DND-41 (cell line): ENCODE measurements around the gene ENO4.

Experiments
- ATAC-seq: fragments of 200-7000 bp; cut with Tn5 transposase; 3 replicates; pipeline ENCODE4 v1.9.1; 2021; ENCODE audit warnings: low read depth; ENCODE audit not compliant: insufficient read depth
- DNase-seq: peaks from one replicate; pipeline ENCODE4 v3.0.0-alpha.2; 2020
- H2AFZ ChIP-seq: 2 replicates; pipeline ENCODE4 v1.6.0; 2012; ENCODE audit warnings: low read depth, low read length
- H3K27ac ChIP-seq: 2 replicates; pipeline ENCODE4 v1.5.1; 2012; ENCODE audit warnings: low read length, inconsistent platforms
- H3K27me3 ChIP-seq: fragments of 200-600 bp; sonication (generic); 2 replicates; pipeline ENCODE4 v1.6.0; 2012; ENCODE audit warnings: low read length, mild to moderate bottlenecking, inconsistent platforms; ENCODE audit not compliant: insufficient read depth, poor library complexity
- H3K36me3 ChIP-seq: 2 replicates; pipeline ENCODE4 v1.5.1; 2012; ENCODE audit warnings: low read length, inconsistent platforms; ENCODE audit not compliant: insufficient read depth
- H3K4me1 ChIP-seq: 2 replicates; pipeline ENCODE4 v1.5.1; 2012; ENCODE audit warnings: mild to moderate bottlenecking, low read length; ENCODE audit not compliant: insufficient read depth
- H3K4me2 ChIP-seq: 2 replicates; pipeline ENCODE4 v1.6.0; 2012; ENCODE audit warnings: mild to moderate bottlenecking, moderate library complexity, low read length, inconsistent platforms; ENCODE audit not compliant: insufficient read depth
- H3K4me3 ChIP-seq, 2 experiments: fragments of 200-600 bp in 1 of 2; shearing (Covaris generic) in 1 of 2; 2 replicates each; pipeline ENCODE4 v1.5.1; 2012 to 2016; ENCODE audit warnings: inconsistent platforms in 2 of 2, low read length in 2 of 2, mild to moderate bottlenecking in 2 of 2, low read depth in 1 of 2, moderate library complexity in 1 of 2
- H3K79me2 ChIP-seq: 2 replicates; pipeline ENCODE4 v1.6.0; 2012; ENCODE audit warnings: low read length, inconsistent platforms; ENCODE audit not compliant: insufficient read depth
- H3K9ac ChIP-seq: 2 replicates; pipeline ENCODE4 v1.6.0; 2012; ENCODE audit warnings: low read depth, mild to moderate bottlenecking, inconsistent platforms, low read length, moderate library complexity
- H3K9me3 ChIP-seq: 2 replicates; pipeline ENCODE4 v1.5.1; 2012; ENCODE audit warnings: low read length, moderate library complexity, mild to moderate bottlenecking, inconsistent platforms; ENCODE audit not compliant: insufficient read depth, severe bottlenecking
- H4K20me1 ChIP-seq: 2 replicates; pipeline ENCODE4 v1.6.0; 2012; ENCODE audit warnings: low read length; ENCODE audit not compliant: insufficient read depth
- EZH2 ChIP-seq: IDR thresholded peaks from 3 replicates; pipeline ENCODE4 v1.6.1; 2012; ENCODE audit warnings: borderline replicate concordance, low read depth, mild to moderate bottlenecking, moderate library complexity, low read length, inconsistent platforms; ENCODE audit not compliant: severe bottlenecking
- TF ChIP-seq, protein P1 (sequence below): IDR thresholded peaks from 2 replicates; pipeline ENCODE4 v1.5.1; 2012; ENCODE audit warnings: borderline replicate concordance, low read length, moderate library complexity, mild to moderate bottlenecking; ENCODE audit not compliant: poor library complexity, severe bottlenecking; ENCODE audit errors: extremely low read depth

ENO4 gene

DNA sequence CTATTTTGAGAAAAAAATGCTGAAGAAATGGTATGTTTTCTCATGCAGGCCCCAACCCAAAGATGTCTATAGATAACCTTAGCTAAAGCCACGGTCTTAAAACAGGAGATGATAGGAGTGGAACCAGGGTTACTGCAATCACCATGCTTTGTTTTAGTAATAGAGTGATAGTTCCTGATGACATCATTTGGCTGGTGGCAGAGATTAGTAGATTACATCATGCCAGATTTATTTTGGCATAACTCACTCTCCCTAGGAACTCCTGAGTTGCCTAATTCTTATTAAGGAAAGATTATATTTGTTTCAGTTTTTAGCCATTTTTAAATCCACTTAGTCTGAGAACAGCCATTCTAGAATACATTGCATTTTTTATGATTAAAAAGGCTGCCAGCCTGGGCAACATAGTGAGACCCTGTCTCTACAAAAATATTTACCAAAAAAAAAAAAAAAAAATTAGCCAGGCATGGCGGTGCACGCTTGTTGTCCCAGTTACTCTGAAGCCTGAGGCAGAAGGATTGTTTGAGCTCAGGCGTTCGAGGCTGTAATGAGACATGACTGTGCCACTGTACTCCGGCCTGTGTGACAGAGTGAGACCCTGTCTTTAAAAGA, 17.8 kb downstream of the ENO4 start:
- H3K36me3 ChIP-seq = no peaks in the 10 kb centered on the region
- H4K20me1 ChIP-seq = no peaks in the 10 kb centered on the region
- H3K27me3 ChIP-seq = no peaks in the 10 kb centered on the region
- H3K9ac ChIP-seq = no peak overlapping the region
- no peak overlapping the region for H3K4me2 ChIP-seq
- H3K79me2 ChIP-seq = no peaks in the 10 kb centered on the region
- ATAC-seq = no peak
- no peak overlapping the region for H2AFZ ChIP-seq
- no peak overlapping the region for H3K27ac ChIP-seq
- no peaks in the 10 kb centered on the region for H3K4me1 ChIP-seq
- no peaks in the 10 kb centered on the region for H3K9me3 ChIP-seq
- H3K4me3 ChIP-seq = no peak overlapping the region
- TF ChIP-seq, protein P1, sequence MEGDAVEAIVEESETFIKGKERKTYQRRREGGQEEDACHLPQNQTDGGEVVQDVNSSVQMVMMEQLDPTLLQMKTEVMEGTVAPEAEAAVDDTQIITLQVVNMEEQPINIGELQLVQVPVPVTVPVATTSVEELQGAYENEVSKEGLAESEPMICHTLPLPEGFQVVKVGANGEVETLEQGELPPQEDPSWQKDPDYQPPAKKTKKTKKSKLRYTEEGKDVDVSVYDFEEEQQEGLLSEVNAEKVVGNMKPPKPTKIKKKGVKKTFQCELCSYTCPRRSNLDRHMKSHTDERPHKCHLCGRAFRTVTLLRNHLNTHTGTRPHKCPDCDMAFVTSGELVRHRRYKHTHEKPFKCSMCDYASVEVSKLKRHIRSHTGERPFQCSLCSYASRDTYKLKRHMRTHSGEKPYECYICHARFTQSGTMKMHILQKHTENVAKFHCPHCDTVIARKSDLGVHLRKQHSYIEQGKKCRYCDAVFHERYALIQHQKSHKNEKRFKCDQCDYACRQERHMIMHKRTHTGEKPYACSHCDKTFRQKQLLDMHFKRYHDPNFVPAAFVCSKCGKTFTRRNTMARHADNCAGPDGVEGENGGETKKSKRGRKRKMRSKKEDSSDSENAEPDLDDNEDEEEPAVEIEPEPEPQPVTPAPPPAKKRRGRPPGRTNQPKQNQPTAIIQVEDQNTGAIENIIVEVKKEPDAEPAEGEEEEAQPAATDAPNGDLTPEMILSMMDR = no peak
- TF ChIP-seq EZH2 = no peak
- DNase-seq = no peak

DNA sequence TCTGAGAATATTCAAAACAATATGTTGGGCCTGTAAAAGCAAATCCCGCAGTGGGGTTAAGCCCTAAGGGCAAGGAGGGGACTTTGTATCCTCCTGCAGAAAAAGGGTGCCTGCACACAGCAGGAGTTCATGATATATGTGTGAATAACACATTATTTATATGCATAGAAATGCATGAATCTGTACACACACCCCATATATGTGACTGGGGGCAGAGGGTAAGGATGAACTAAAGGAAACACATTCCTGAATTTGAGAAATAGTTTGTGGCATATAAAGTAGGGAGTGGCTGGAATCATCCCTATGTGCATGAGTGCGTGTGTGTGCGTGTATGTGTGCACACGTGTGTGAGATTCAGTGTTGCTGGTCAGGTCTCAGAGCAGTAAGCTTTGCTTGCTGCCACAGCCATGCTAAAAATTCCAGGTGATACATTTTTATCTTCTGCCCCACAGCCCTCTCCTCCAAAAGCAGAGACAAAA, 18.9 kb downstream of the ENO4 start:
- H3K27ac ChIP-seq = no peak overlapping the region

DNA sequence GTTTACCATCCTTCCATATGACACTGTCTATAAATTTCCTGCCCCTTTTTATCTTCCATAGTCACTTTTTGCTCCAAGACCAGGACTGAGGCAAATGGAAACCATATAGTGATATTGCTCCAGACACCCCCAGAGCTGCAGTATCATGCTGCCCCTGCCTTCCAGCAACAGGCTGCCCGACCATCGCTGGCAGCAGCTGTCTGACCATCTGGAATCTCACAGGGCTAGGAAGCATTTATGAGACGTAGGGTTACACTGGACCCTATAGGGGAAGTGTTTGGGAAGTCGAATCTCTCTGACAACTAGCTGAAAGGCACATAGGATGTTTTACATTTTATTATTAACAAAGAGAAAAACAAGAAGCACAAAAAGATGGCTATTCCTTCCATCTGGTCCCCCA, 19.4 kb downstream of the ENO4 start:
- H2AFZ ChIP-seq = no peak overlapping the region
- no peaks in the 10 kb centered on the region for H3K36me3 ChIP-seq
- H3K9ac ChIP-seq = no peak overlapping the region
- TF ChIP-seq, protein P1 = no peak
- TF ChIP-seq EZH2 = no peak
- no peaks in the 10 kb centered on the region for H3K4me1 ChIP-seq
- no peaks in the 10 kb centered on the region for H3K9me3 ChIP-seq
- H4K20me1 ChIP-seq = no peaks in the 10 kb centered on the region
- no peak for ATAC-seq
- no peak overlapping the region for H3K4me3 ChIP-seq
- no peak overlapping the region for H3K27ac ChIP-seq
- no peak for DNase-seq
- no peak overlapping the region for H3K4me2 ChIP-seq
- H3K27me3 ChIP-seq = no peaks in the 10 kb centered on the region
- H3K79me2 ChIP-seq = no peaks in the 10 kb centered on the region

More for the DNA sequence above, 18.9 kb downstream of the ENO4 start:
- H3K4me2 ChIP-seq = no peak overlapping the region
- DNase-seq (no peak), ATAC-seq (no peak)
- no peaks in the 10 kb centered on the region for H3K79me2 ChIP-seq
- no peak overlapping the region for H3K9ac ChIP-seq
- no peak for TF ChIP-seq EZH2
- TF ChIP-seq, protein P1 = no peak
- no peak overlapping the region for H2AFZ ChIP-seq
- H3K36me3 ChIP-seq = no peaks in the 10 kb centered on the region
- no peaks in the 10 kb centered on the region for H3K4me1 ChIP-seq
- H3K4me3 ChIP-seq = no peak overlapping the region
- H3K27me3 ChIP-seq = no peaks in the 10 kb centered on the region
- no peaks in the 10 kb centered on the region for H3K9me3 ChIP-seq
- no peaks in the 10 kb centered on the region for H4K20me1 ChIP-seq
